ENCODE results near the gene MAP7D3. TPM values are rescaled to one million over a fixed set of nuclear protein-coding genes. Genes with fewer than 3 reads are reported as not detected.

Gene MAP7D3
- total and polyA plus RNA-seq, 2 of the 8 experiments (the other 6 are each of a cell fraction or from before 2014, with no cell fraction given) = 4.8 to 19.6 TPM

DNA sequence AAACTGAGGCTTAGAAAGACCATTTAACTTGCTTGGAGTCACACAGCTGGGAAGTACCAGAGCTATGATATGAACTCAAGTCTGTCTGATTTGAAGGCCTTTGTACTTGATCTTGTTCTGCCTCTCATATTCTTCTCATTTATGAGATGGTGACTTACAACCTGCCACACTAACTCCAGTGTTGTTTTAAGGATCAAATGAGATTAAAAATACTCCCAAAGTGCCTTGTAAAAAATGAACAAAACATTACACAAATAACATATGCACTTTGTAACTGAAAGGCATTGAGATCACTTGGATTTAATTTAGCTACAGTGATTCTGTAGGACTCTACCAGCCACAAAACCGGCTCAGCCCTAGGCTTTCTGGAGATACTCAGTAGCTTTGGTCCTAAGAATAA is 15.6 kb upstream of the MAP7D3 start:
- no peaks in the 10 kb centered on the region for H3K79me2 ChIP-seq (ENCODE audit: control insufficient read depth in 1 of 2, insufficient read depth in 2 of 2, low read length in 2 of 2)
- no peak overlapping the region for H3K4ac ChIP-seq (replicated peaks; ENCODE audit: insufficient read length, low read depth, low read length)
- no peaks in the 10 kb centered on the region for H3K23me2 ChIP-seq (ENCODE audit: low read depth, low read length)
- FAIRE-seq (no peak), DNase-seq (ENCODE audit: low read depth in 1 of 2, low spot score in 2 of 2) (no peak)
- H2AFZ ChIP-seq (ENCODE audit: low read length) = no peak overlapping the region
- H4K20me1 ChIP-seq (replicated peaks in 1 of 2; ENCODE audit: control insufficient read depth in 1 of 2, insufficient read depth in 2 of 2, low read length in 2 of 2) = no peaks in the 10 kb centered on the region
- H4K8ac ChIP-seq (ENCODE audit: extremely low read depth, insufficient read depth, low read length) = no peak overlapping the region
- no peak overlapping the region for H2BK120ac ChIP-seq (replicated peaks; ENCODE audit: low read depth, low read length)
- H4K5ac ChIP-seq (ENCODE audit: insufficient read length, low read depth, low read length) = no peak overlapping the region
- no peak overlapping the region for H2BK15ac ChIP-seq (ENCODE audit: low read length)
- H2BK5ac ChIP-seq (ENCODE audit: low read depth, low read length) = no peak overlapping the region
- H2BK12ac ChIP-seq (ENCODE audit: low read depth, low read length) = no peak overlapping the region
- POLR2A ChIA-PET (ENCODE audit: partially characterized antibody) = no interaction called here
- H2BK20ac ChIP-seq (ENCODE audit: low read length) = no peak overlapping the region
- H3K27me3 ChIP-seq (replicated peaks in 1 of 4; ENCODE audit: control insufficient read depth in 3 of 4, extremely low read depth in 1 of 4, insufficient read depth in 3 of 4, low read length in 3 of 4) = no peaks in the 10 kb centered on the region
- no peak overlapping the region for H3K23ac ChIP-seq (ENCODE audit: insufficient read length)
- no peak overlapping the region for H4K91ac ChIP-seq (replicated peaks; ENCODE audit: insufficient read length, low read length)
- no peak overlapping the region for H2AK5ac ChIP-seq (ENCODE audit: low read depth, low read length)
- H3K14ac ChIP-seq (ENCODE audit: insufficient read length) = no peak overlapping the region
- no peak overlapping the region for H3K4me2 ChIP-seq (ENCODE audit: insufficient read depth in 1 of 2, low read depth in 2 of 2, low read length in 2 of 2)
- no peaks in the 10 kb centered on the region for H3K79me1 ChIP-seq (ENCODE audit: low read depth, low read length)
- no peaks in the 10 kb centered on the region for H3K4me1 ChIP-seq (replicated peaks in 1 of 4; ENCODE audit: control insufficient read depth in 3 of 4, insufficient read depth in 4 of 4, low read length in 3 of 4)
- H3K36me3 ChIP-seq (ENCODE audit: control insufficient read depth in 2 of 4, insufficient read depth in 4 of 4, low read length in 3 of 4) = no peaks in the 10 kb centered on the region
- no peak overlapping the region for H3K56ac ChIP-seq (replicated peaks; ENCODE audit: insufficient read length, low read depth, low read length)
- no peaks in the 10 kb centered on the region for H3K9me3 ChIP-seq (ENCODE audit: insufficient read depth in 2 of 2, low read depth in 1 of 2, low read length in 1 of 2)
- 100% methylated on average over 1 of the region's 1 CpG; no CpG with 5 or more reads in 1 of the 2 experiments for WGBS, 2 experiments (ENCODE audit: extremely low coverage in 1 of 2, insufficient coverage in 1 of 2, insufficient read length in 1 of 2, insufficient replicate concordance in 2 of 2, low coverage in 1 of 2, low lambda C conversion rate in 2 of 2, missing lambda C conversion rate in 1 of 2)
- CTCF ChIA-PET (ENCODE audit: partially characterized antibody) = interaction anchor here (0.6 to 2.5 kb wide), 7 partner anchors 11 to 824 kb away, joined by 3 to 13 read pairs (median 4); no protein-coding TSS in a partner anchor
- H3K18ac ChIP-seq (ENCODE audit: extremely low read depth, low read length) = no peak overlapping the region
- H3K4me3 ChIP-seq (ENCODE audit: extremely low read depth in 1 of 4, insufficient read depth in 2 of 4, low read depth in 3 of 4, low read length in 4 of 4) = no peak overlapping the region
- H3K27ac ChIP-seq (ENCODE audit: low read depth, low read length) = no peak overlapping the region
- H3K9ac ChIP-seq (replicated peaks in 1 of 4; ENCODE audit: extremely low read depth in 1 of 4, low read depth in 3 of 4, low read length in 3 of 4) = no peak overlapping the region
- TF ChIP-seq CBX8 (IDR thresholded peaks at IDR 0.05; ENCODE audit: borderline replicate concordance, low read depth, low read length) (no peak), BACH1 (IDR thresholded peaks at IDR 0.05; ENCODE audit: low read length) (no peak), KDM1A (IDR thresholded peaks at IDR 0.05; ENCODE audit: borderline replicate concordance, low read length) (no peak)
